T-helper 2 cell treated with Interferon-gamma antibody and Interleukin-4, amounts not matched to agents 5 μg/mL and 100 μg/mL, for 36 hours (primary cell): Measurements from ENCODE around the gene STOX1.
"Not testable (repeated sequence)": the region's sequence is repeated elsewhere in the genome, so short reads cannot be mapped to it uniquely, and the experiment has no call there.

ENCODE experiments used
- DNase-seq: peaks from one replicate; pipeline ENCODE4 v3.0.0; 2021; ENCODE audit warnings: low spot score
- H3K27ac Mint-ChIP-seq: one replicate; pipeline ENCODE4 v1.8.0; 2021; ENCODE audit warnings: mild to moderate bottlenecking, mixed read lengths
- H3K27me3 Mint-ChIP-seq: one replicate; pipeline ENCODE4 v1.8.0; 2021; ENCODE audit warnings: low read depth, mixed read lengths
- H3K36me3 Mint-ChIP-seq: one replicate; pipeline ENCODE4 v1.8.0; 2021; ENCODE audit warnings: low read depth, mixed read lengths
- H3K4me1 Mint-ChIP-seq: one replicate; pipeline ENCODE4 v1.8.0; 2021; ENCODE audit warnings: low read depth, mixed read lengths
- H3K4me3 Mint-ChIP-seq: one replicate; pipeline ENCODE4 v1.8.0; 2022; ENCODE audit warnings: mild to moderate bottlenecking, moderate library complexity, mixed read lengths
- H3K9me3 Mint-ChIP-seq: one replicate; pipeline ENCODE4 v1.8.0; 2021; ENCODE audit warnings: mixed read lengths

Gene STOX1, protein sequence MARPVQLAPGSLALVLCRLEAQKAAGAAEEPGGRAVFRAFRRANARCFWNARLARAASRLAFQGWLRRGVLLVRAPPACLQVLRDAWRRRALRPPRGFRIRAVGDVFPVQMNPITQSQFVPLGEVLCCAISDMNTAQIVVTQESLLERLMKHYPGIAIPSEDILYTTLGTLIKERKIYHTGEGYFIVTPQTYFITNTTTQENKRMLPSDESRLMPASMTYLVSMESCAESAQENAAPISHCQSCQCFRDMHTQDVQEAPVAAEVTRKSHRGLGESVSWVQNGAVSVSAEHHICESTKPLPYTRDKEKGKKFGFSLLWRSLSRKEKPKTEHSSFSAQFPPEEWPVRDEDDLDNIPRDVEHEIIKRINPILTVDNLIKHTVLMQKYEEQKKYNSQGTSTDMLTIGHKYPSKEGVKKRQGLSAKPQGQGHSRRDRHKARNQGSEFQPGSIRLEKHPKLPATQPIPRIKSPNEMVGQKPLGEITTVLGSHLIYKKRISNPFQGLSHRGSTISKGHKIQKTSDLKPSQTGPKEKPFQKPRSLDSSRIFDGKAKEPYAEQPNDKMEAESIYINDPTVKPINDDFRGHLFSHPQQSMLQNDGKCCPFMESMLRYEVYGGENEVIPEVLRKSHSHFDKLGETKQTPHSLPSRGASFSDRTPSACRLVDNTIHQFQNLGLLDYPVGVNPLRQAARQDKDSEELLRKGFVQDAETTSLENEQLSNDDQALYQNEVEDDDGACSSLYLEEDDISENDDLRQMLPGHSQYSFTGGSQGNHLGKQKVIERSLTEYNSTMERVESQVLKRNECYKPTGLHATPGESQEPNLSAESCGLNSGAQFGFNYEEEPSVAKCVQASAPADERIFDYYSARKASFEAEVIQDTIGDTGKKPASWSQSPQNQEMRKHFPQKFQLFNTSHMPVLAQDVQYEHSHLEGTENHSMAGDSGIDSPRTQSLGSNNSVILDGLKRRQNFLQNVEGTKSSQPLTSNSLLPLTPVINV

DNA sequence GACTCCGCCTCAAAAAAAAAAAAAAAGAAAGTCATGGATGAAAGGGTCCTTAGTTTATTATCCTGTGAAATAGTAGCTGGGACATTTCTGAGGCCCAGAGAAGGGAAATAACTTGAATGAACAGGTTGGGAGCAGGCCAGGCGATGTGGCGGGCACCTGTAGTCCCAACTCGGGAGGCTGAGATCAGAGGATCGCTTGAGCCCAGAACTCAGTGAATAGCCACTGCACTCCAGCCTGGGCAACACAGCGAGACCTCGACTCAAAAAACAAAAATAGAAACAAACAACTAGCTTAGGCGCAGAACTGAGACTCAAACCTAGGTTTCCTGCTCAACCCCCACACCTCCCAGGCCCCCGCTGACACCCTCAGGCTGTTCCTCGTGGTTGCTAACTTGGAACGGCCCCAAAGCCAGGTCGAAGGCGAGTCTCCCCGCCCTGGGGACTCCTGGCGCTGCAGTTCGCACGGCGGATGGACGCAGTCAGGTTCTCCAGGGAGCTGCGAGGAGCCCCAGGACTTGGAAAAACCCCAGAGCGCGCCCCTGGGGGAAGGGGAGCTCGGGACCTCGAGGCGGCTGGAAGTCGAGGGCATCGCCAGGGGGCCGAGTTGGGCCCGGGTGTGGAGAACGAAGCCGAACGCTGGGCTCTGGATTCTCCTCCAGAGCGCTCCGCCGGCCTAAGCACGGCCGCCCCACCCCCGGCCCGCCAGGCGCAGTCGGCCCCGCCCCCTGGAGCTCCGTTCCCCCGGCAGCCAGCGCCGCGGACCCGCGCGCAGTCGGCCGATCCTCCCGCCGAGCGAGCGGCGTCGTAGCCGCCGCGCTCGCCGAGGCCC lies at the start of gene STOX1:
Gene STOX1, plus strand, starts transcription at position 768 of the 828 bp plus-strand sequence. CDS start 93 bp downstream, outside the sequence.
- Mint-ChIP-seq H3K27ac (no peak within 1 kb of the TSS), H3K4me1 (peaks cover 4% of the 10 kb centered on the region)

DNA sequence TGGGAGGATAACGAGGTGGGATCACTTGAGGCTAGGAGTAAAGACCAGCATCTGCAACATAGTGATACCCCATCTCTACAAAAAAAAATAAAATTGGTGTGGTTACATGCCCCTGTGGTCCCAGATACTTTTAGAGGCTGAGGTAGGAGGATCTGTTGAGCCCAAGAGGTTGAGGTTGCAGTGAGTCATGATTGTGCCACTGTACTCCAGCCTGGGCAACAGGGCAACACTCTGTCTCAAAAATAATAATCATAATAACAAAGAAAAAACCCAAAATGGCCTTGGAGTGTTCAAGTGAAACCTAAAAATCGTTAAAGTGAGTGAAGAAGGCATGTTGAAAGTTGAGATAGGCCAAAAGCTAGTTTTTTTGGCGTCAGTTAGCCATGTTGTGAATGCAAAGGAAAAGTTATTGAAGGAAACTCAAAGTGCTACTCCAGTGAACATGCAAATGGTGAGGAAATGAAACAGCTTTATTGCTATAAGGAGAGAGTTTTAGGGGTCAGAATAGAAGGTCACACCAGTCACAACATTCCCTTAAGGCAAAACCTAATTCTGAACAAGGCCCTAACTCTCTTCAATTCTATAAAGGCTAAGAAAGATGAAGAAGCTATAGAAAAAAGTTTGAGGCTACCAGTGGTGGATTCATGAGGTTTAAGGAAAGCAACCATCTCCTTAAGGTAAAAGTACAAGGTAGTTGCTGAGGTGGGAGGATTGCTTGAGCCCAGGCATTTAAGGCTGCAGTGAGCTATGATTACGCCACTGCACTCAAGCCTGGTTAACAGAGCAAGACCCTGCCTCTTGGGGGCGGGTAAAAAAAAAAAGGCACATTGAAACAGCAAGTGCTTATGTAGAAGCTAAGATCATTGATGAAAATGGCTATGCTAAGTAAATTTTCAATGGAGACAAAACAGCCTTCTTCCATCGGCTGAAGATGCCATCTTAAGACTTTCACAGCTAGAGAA lies 45.4 kb upstream of the STOX1 start:
- H3K27ac Mint-ChIP-seq, result no peak overlapping the region
- H3K4me3 Mint-ChIP-seq, result no peak overlapping the region
- no peak for DNase-seq
- H3K27me3 Mint-ChIP-seq, result no peaks in the 10 kb centered on the region
- peaks cover 48% of the 10 kb centered on the region for H3K36me3 Mint-ChIP-seq
- no peaks in the 10 kb centered on the region for H3K9me3 Mint-ChIP-seq
- no peaks in the 10 kb centered on the region for H3K4me1 Mint-ChIP-seq

More for the DNA sequence above, at the start of gene STOX1:
- Mint-ChIP-seq H3K27me3 (peaks cover 29% of the 10 kb centered on the region), H3K36me3 (no peaks in the 10 kb centered on the region), H3K4me3 (peak within 1 kb of the TSS; percentile 79), H3K9me3 (no peaks in the 10 kb centered on the region)
- DNase-seq, result peak; percentile 60

DNA sequence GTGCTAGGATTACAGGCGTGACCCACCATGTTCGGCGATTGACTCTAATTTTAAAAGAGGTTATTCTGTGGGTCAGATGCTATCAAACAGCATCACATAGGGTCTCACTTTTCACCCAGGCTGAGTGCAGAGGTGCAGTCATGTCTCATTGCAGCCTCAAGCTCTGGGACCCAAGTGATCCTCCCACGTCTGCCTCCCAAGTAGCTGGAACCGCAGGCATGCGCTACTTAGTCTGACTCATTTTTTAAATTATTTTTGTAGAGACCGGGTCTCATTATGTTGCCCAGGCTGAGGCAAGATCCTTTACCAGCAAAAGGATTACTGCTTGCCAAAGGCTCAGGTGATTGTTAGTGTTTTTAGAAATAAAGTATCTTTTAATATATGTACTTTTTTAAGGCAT lies 42.9 kb upstream of the STOX1 start:
- Mint-ChIP-seq H3K9me3 (no peaks in the 10 kb centered on the region), H3K27ac (no peak overlapping the region), H3K4me3 (no peak overlapping the region), H3K27me3 (no peaks in the 10 kb centered on the region), H3K36me3 (peaks cover 48% of the 10 kb centered on the region), H3K4me1 (no peaks in the 10 kb centered on the region)
- DNase-seq, result no peak

DNA sequence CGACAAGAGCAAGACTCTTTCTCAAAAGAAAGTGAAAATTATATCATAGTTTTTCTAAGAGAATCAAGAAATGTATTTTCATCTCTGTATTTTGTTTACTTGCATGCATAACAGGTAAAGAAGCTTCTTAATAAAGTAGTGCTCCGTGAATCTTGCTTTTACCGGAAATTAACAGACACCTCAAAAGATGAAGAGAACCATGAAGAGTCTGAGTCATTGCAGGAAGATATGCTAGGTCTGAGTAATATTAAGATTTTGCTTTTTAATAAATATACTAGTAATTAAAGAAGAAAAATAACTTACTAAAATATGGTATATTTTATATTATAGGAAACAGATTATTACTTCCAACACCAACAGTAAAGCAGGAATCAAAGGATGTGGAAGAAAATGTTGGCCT lies 39.5 kb upstream of the STOX1 start:
- Mint-ChIP-seq H3K27ac (no peak overlapping the region), H3K27me3 (no peaks in the 10 kb centered on the region), H3K36me3 (peaks cover 40% of the 10 kb centered on the region), H3K4me3 (no peak overlapping the region), H3K4me1 (no peaks in the 10 kb centered on the region), H3K9me3 (no peaks in the 10 kb centered on the region)
- DNase-seq, result no peak

DNA sequence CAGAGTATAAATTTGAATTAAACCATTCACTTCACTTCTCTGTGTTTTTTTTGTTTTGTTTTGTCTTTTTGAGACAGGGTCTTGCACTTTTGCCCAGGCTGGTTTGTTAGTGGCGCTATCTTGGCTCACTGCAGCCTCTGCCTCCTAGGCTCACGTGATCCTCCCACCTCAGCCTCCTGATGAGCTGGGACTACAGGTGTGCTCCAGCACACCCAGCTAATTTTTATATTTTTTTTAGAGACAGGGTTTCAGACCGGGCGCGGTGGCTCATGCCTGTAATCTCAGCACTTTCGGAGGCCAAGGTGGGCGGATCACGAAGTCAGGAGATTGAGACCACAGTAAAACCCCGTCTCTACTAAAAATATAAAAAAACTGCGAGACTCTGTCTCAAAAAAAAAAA lies 36.9 kb upstream of the STOX1 start:
- no peaks in the 10 kb centered on the region for H3K27me3 Mint-ChIP-seq
- no peaks in the 10 kb centered on the region for H3K9me3 Mint-ChIP-seq
- H3K4me1 Mint-ChIP-seq, result no peaks in the 10 kb centered on the region
- DNase-seq, result no peak
- H3K27ac Mint-ChIP-seq, result no peak overlapping the region
- peaks cover 32% of the 10 kb centered on the region for H3K36me3 Mint-ChIP-seq
- no peak overlapping the region for H3K4me3 Mint-ChIP-seq

DNA sequence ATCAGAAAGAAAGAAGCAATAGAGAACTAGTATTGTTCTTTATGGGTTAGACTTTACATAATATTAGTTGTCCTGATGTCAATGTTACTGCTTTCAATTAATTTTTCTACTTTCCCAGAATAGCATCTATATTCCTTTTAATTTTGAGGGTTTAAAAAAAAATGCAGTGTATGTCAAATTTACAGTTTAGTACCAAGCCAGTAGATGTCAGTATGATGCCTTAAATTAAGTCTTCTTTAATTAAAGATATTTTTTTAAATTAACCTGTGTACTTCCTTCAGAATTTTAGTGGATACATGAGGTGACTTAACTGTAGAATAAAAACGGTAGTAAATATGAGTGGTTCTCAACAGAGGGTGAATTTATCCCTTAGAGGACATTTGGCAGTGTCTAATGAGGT lies 35.2 kb upstream of the STOX1 start:
- no peaks in the 10 kb centered on the region for H3K9me3 Mint-ChIP-seq
- H3K4me3 Mint-ChIP-seq, result no peak overlapping the region
- H3K27ac Mint-ChIP-seq, result no peak overlapping the region
- no peaks in the 10 kb centered on the region for H3K27me3 Mint-ChIP-seq
- H3K4me1 Mint-ChIP-seq, result no peaks in the 10 kb centered on the region
- H3K36me3 Mint-ChIP-seq, result peaks cover 26% of the 10 kb centered on the region
- DNase-seq, result no peak

DNA sequence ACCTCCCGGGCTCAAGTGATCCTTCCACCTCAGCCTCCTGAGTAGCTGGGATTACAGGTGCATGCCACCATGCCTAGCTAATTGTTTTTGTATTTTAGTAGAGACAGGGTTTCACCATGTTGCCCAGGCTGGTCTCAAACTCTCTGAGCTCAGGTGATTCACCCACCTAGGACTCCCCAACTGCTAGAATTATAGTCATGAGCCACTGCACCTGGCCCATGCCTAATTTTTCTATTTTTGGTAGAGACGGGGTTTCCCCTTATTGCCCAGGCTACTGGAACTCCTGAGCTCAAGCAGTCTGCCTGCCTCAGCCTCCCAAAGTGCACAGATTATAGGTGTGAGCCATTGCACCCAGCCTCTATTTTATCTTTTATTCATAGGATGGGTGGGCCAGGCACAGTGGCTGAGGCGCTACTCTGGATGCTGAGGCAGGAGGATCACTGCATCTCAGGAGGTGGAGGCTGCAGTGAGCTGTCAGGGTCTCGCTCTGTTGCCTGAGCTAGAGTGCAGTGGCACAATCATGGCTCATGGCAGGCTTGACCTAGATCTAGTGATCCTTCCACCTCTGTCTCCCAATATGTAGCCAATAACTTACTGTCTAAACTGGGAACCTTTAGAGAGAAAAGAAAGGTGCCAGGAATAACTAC lies 31.3 kb upstream of the STOX1 start:
- no peaks in the 10 kb centered on the region for H3K27me3 Mint-ChIP-seq
- H3K4me1 Mint-ChIP-seq, result no peaks in the 10 kb centered on the region
- no peaks in the 10 kb centered on the region for H3K9me3 Mint-ChIP-seq
- no peak overlapping the region for H3K27ac Mint-ChIP-seq
- no peak overlapping the region for H3K4me3 Mint-ChIP-seq
- no peak for DNase-seq
- peaks cover 13% of the 10 kb centered on the region for H3K36me3 Mint-ChIP-seq

DNA sequence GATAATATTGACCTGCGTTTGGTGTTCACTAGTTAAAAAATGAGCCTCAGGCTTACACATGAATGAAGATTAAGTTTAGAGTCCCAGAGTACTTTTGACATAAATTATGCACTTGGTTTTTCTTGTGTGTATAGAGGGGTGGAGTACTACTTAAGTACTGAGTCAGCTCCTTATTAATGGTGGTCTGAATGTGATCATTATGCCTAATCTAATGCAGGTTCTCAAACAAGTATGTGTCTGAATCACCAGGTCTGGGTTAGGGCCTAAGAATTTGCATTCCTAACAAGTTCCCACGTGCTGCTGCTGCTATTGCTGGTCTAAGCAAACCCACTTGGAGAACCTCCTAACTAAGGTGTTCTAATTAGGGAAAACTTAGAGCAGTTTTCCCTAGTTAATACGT lies 30.7 kb upstream of the STOX1 start:
- Mint-ChIP-seq H3K36me3 (peaks cover 12% of the 10 kb centered on the region), H3K4me3 (no peak overlapping the region), H3K27me3 (no peaks in the 10 kb centered on the region), H3K9me3 (no peaks in the 10 kb centered on the region), H3K27ac (no peak overlapping the region), H3K4me1 (no peaks in the 10 kb centered on the region)
- no peak for DNase-seq

DNA sequence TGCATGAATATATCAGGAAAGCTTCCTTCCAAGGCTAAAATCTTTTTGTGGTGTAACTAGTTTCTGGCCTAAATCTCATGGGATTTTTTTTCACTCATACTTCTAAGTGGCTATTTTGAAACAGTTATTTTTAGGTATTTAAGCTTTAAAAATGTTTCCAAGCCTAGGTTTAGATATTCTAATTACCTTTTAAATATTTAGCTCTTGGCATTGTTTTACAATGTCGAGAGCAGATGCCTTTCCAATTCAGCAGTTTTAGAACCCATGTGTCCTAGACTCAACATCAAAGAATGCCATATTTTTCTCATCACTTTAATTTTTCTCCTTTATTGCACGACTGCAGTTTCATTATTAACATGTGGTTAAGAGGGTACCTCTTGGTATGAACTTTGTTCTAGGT lies 27.1 kb upstream of the STOX1 start:
- H3K4me3 Mint-ChIP-seq, result no peak overlapping the region
- H3K36me3 Mint-ChIP-seq, result peaks cover 5% of the 10 kb centered on the region
- no peak overlapping the region for H3K27ac Mint-ChIP-seq
- no peaks in the 10 kb centered on the region for H3K4me1 Mint-ChIP-seq
- DNase-seq, result no peak
- no peaks in the 10 kb centered on the region for H3K27me3 Mint-ChIP-seq
- H3K9me3 Mint-ChIP-seq, result no peaks in the 10 kb centered on the region

DNA sequence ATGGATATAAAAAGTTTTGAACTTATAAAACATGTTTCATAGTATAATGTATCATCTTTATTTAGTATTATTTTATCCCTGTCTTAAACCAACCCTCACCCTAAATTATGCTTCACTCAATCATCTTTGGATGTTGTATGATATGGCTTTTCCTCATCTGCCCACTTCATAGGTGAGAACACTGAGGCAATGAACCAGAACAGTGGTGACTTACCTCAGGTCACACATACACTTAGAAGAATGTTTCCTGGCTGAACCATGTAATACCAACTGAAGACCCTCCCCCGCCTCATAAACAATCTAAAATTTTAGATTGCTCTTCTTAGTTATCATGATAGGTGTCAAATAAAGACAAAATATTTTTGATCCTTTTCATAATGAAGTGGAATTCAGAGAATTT lies 22.6 kb upstream of the STOX1 start:
- no peak for DNase-seq
- no peaks in the 10 kb centered on the region for H3K36me3 Mint-ChIP-seq
- no peak overlapping the region for H3K27ac Mint-ChIP-seq
- H3K4me1 Mint-ChIP-seq, result peaks cover 2% of the 10 kb centered on the region
- H3K9me3 Mint-ChIP-seq, result no peaks in the 10 kb centered on the region
- no peak overlapping the region for H3K4me3 Mint-ChIP-seq
- H3K27me3 Mint-ChIP-seq, result no peaks in the 10 kb centered on the region

DNA sequence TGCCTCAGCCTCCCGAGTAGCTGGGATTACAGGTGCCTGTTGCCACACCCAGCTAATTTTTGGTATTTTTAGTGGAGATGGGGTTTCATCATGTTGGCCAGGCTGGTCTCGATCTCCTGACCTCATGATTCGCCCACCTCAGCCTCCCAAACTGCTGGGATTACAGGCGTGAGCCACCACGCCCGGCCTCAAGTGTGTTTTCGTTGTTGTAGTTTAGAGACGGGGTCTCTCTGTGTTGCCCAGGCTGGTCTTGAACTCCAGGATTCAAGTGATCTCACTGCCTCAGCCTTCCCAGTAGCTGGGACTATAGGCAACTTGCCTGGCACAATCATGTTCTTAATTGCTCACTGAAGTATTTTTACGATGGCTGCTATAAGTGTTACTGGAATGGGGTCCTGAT lies 16.5 kb upstream of the STOX1 start:
- not testable (repeated sequence) for H3K4me3 Mint-ChIP-seq, H3K27ac Mint-ChIP-seq

DNA sequence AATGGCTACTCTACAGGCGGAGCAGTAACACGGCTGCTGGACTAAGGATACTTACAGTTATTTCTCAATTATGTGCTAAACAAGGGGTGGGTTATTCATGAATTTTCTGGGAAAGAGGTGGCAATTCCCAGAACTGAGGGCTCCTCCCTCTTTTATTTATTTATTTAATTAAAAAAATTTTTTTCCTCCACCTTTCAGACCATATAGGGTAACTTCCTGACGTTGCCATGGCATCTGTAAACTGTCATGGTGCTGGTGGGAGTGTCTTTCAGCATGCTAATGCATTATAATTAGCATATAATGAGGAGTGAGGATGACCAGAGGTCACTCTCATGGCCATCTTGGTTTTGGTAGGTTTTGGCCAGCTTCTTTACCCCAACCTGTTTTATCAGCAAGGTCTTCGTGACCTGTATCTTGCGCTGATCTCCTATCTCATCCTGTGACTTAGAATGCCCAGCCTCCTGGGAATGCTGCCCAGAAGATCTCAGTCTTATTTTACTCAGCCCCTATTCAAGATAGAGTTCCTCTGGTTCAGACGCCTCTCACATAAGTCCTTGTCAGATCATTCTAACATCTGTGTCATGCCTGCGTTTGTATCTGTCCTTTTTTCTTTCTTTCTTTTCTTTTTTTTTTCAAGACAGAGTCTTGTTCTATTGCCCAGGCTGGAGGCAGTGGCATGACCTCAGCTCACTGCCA lies 15.9 kb upstream of the STOX1 start:
- Mint-ChIP-seq H3K9me3 (no peaks in the 10 kb centered on the region), H3K4me3 (no peak overlapping the region), H3K27me3 (no peaks in the 10 kb centered on the region), H3K36me3 (no peaks in the 10 kb centered on the region), H3K27ac (no peak overlapping the region), H3K4me1 (no peaks in the 10 kb centered on the region)
- DNase-seq, result no peak

More for the DNA sequence above, 16.5 kb upstream of the STOX1 start:
- H3K4me1 Mint-ChIP-seq, H3K9me3 Mint-ChIP-seq, DNase-seq, H3K27me3 Mint-ChIP-seq, H3K36me3 Mint-ChIP-seq: not testable (repeated sequence)
